BE2C (cell line): ENCODE results near the gene SKI.
"Not testable (repeated sequence)": the region's sequence is repeated elsewhere in the genome, so short reads cannot be mapped to it uniquely, and the experiment has no call there.

Experiments
- DNase-seq: peaks from one replicate; pipeline ENCODE4 v3.0.0-alpha.2; 2020
- H3K27me3 ChIP-seq: fragments of 250-450 bp; sonication (Bioruptor Pico); 2 replicates; pipeline ENCODE4 v1.5.1; 2020; ENCODE audit warnings: mild to moderate bottlenecking
- H3K36me3 ChIP-seq: fragments of 250-450 bp; sonication (Bioruptor Pico); 2 replicates; pipeline ENCODE4 v1.5.1; 2020; ENCODE audit warnings: mild to moderate bottlenecking
- H3K4me1 ChIP-seq: fragments of 250-450 bp; sonication (Bioruptor Pico); 2 replicates; pipeline ENCODE4 v1.5.1; 2020
- H3K4me3 ChIP-seq: 2 replicates; pipeline ENCODE4 v1.5.1; 2011; ENCODE audit warnings: low read depth, low read length
- H3K9me3 ChIP-seq: fragments of 250-450 bp; sonication (Bioruptor Pico); 2 replicates; pipeline ENCODE4 v1.5.1; 2020
- CTCF ChIP-seq: IDR thresholded peaks from 2 replicates; pipeline ENCODE4 v1.5.1; 2012; ENCODE audit warnings: mild to moderate bottlenecking, low read depth, low read length

The SKI gene

GRCh38 chr1:2292725-2293450 is 64.8 kb downstream of the SKI start:
- Histone ChIP-seq H3K36me3 (no peaks in the 10 kb centered on the region), H3K27me3 (no peaks in the 10 kb centered on the region), H3K4me3 (no peak overlapping the region), H3K4me1 (no peaks in the 10 kb centered on the region), H3K9me3 (no peaks in the 10 kb centered on the region)
- DNase-seq: no peak
- no peak for TF ChIP-seq CTCF

GRCh38 chr1:2294033-2294724 is 66.1 kb downstream of the SKI start:
- no peak for TF ChIP-seq CTCF
- no peaks in the 10 kb centered on the region for H3K9me3 ChIP-seq
- H3K36me3 ChIP-seq: no peaks in the 10 kb centered on the region
- no peak for DNase-seq
- H3K4me1 ChIP-seq: no peaks in the 10 kb centered on the region
- no peak overlapping the region for H3K4me3 ChIP-seq
- no peaks in the 10 kb centered on the region for H3K27me3 ChIP-seq

GRCh38 chr1:2294725-2295078 is 66.6 kb downstream of the SKI start:
- TF ChIP-seq CTCF: no peak
- Histone ChIP-seq H3K36me3 (no peaks in the 10 kb centered on the region), H3K9me3 (no peaks in the 10 kb centered on the region), H3K4me1 (no peaks in the 10 kb centered on the region), H3K4me3 (no peak overlapping the region), H3K27me3 (no peaks in the 10 kb centered on the region)
- DNase-seq: no peak

- no peak for DNase-seq
- Histone ChIP-seq H3K4me3 (no peak overlapping the region), H3K4me1 (no peaks in the 10 kb centered on the region), H3K9me3 (no peaks in the 10 kb centered on the region), H3K36me3 (no peaks in the 10 kb centered on the region), H3K27me3 (no peaks in the 10 kb centered on the region)
- no peak for TF ChIP-seq CTCF
Measured at GRCh38 chr1:2295526-2295925, 67.4 kb downstream of the SKI start.

GRCh38 chr1:2296211-2296610 is 68.1 kb downstream of the SKI start:
- not testable (repeated sequence) for DNase-seq, H3K4me3 ChIP-seq, H3K36me3 ChIP-seq, H3K27me3 ChIP-seq, H3K9me3 ChIP-seq, H3K4me1 ChIP-seq

GRCh38 chr1:2296614-2297013 is 68.5 kb downstream of the SKI start:
- no peaks in the 10 kb centered on the region for H3K36me3 ChIP-seq
- no peak overlapping the region for H3K4me3 ChIP-seq
- no peaks in the 10 kb centered on the region for H3K27me3 ChIP-seq
- DNase-seq: no peak
- no peaks in the 10 kb centered on the region for H3K4me1 ChIP-seq
- no peak for TF ChIP-seq CTCF
- no peaks in the 10 kb centered on the region for H3K9me3 ChIP-seq
